Fibroblast of upper back skin (primary cell): Measurements from ENCODE around the gene PPDPF.
A peak's percentile ranks its signal among the peaks of the same experiment; 100 is the strongest.
"Not testable (repeated sequence)": the region's sequence is repeated elsewhere in the genome, so short reads cannot be mapped to it uniquely, and the experiment has no call there.

Experiments used
- DNase-seq: peaks from one replicate; pipeline ENCODE4 v3.0.0-alpha.2; 2013

Gene PPDPF

GRCh38 chr20:63520504-63520933, at the start of gene PPDPF:
PPDPF (plus strand) TSS chr20:63520765; CDS start chr20:63521309, 544 bp downstream.
- DNase-seq, result peak; percentile 74

- DNase-seq, result no peak
Measured at GRCh38 chr20:63471002-63471716, 49.4 kb upstream of the PPDPF start.

GRCh38 chr20:63471717-63471980, 48.9 kb upstream of the PPDPF start:
- no peak for DNase-seq

- no peak for DNase-seq
Measured at GRCh38 chr20:63471981-63472831, 48.4 kb upstream of the PPDPF start, which contains the start of gene KCNQ2. KCNQ2 (minus strand) TSS chr20:63472655; CDS start chr20:63472463, 192 bp downstream.

GRCh38 chr20:63472862-63473390, 47.6 kb upstream of the PPDPF start:
- DNase-seq, result no peak

- DNase-seq, result no peak
Measured at GRCh38 chr20:63473555-63474449, 46.8 kb upstream of the PPDPF start.

GRCh38 chr20:63475209-63475608, 45.4 kb upstream of the PPDPF start:
- peak; percentile 6 for DNase-seq

- no peak for DNase-seq
Measured at GRCh38 chr20:63477061-63477616, 43.4 kb upstream of the PPDPF start.

- DNase-seq, result no peak
Measured at GRCh38 chr20:63477944-63478343, 42.6 kb upstream of the PPDPF start.

GRCh38 chr20:63478346-63479302, 41.9 kb upstream of the PPDPF start:
- no peak for DNase-seq

- DNase-seq, result not testable (repeated sequence)
Measured at GRCh38 chr20:63479695-63480419, 40.7 kb upstream of the PPDPF start.

GRCh38 chr20:63481503-63481902, 39.1 kb upstream of the PPDPF start:
- no peak for DNase-seq

GRCh38 chr20:63482021-63482587, 38.5 kb upstream of the PPDPF start:
- no peak for DNase-seq

GRCh38 chr20:63483834-63484233, 36.7 kb upstream of the PPDPF start:
- DNase-seq, result no peak

GRCh38 chr20:63484236-63484635, 36.3 kb upstream of the PPDPF start:
- no peak for DNase-seq

GRCh38 chr20:63484651-63485403, 35.7 kb upstream of the PPDPF start:
- DNase-seq, result no peak

- no peak for DNase-seq
Measured at GRCh38 chr20:63486300-63486855, 34.2 kb upstream of the PPDPF start.

- no peak for DNase-seq
Measured at GRCh38 chr20:63487116-63487764, 33.3 kb upstream of the PPDPF start.
